HEK293 (cell line): Measurements from ENCODE around the gene FEV.

Source experiments
- CTCF ChIA-PET: fragments of 350-600 bp; formaldehyde crosslinking; extraction: SDS; loops from one replicate; lab custom pipeline; 2021; ENCODE audit warnings: antibody characterized with exemption; lab: Yijun Ruan, JAX
- POLR2A ChIA-PET: fragments of 300-600 bp; formaldehyde crosslinking; extraction: SDS; loops from one replicate; lab custom pipeline; 2020; ENCODE audit warnings: antibody characterized with exemption, inconsistent platforms; lab: Yijun Ruan, JAX
- H3K27ac ChIP-seq: fragments of 200-500 bp; sonication (Bioruptor generic); 2 replicates; pipeline ENCODE4 v1.5.1; 2014; ENCODE audit warnings: low read depth, low read length, control low read depth, inconsistent platforms; ENCODE audit errors: extremely low read depth
- H3K36me3 ChIP-seq, 2 experiments: fragments of 200-500 bp in 1 of 2; sonication (Bioruptor generic) in 1 of 2; 1 replicate in 1 of 2; 2 replicates in 1 of 2; pipeline ENCODE4 v1.5.1; 2014 to 2017; ENCODE audit warnings: inconsistent platforms in 2 of 2, low read length in 2 of 2; ENCODE audit not compliant: control insufficient read depth in 2 of 2, insufficient read depth in 1 of 2
- H3K4me1 ChIP-seq: fragments of 200-500 bp; sonication (Bioruptor generic); 2 replicates; pipeline ENCODE4 v1.5.1; 2014; ENCODE audit warnings: mild to moderate bottlenecking, low read length, inconsistent platforms; ENCODE audit not compliant: control insufficient read depth, insufficient read depth
- H3K4me3 ChIP-seq: 2 replicates; pipeline ENCODE4 v1.5.1; 2011; ENCODE audit warnings: low read depth, mild to moderate bottlenecking, control low read depth, low read length, moderate library complexity
- H3K9me3 ChIP-seq: fragments of 200-500 bp; sonication (Bioruptor generic); 2 replicates; pipeline ENCODE4 v1.5.1; 2014; ENCODE audit warnings: low read depth, low read length, inconsistent platforms; ENCODE audit not compliant: control insufficient read depth, insufficient read depth
- FEZF1 ChIP-seq: fragments of 450-650 bp; formaldehyde crosslinking; IDR thresholded peaks from 2 replicates; pipeline ENCODE4 v1.5.1; 2016; ENCODE audit warnings: missing biosample characterization, missing genetic modification characterization
- KLF10 ChIP-seq: fragments of 450-650 bp; IDR thresholded peaks from 2 replicates; pipeline ENCODE4 v1.5.1; 2018; ENCODE audit warnings: missing biosample characterization, mild to moderate bottlenecking, missing genetic modification characterization
- KLF16 ChIP-seq: fragments of 450-650 bp; formaldehyde crosslinking; IDR thresholded peaks from 2 replicates; pipeline ENCODE4 v1.5.1; 2017; ENCODE audit warnings: missing biosample characterization, missing genetic modification characterization
- KLF9 ChIP-seq: fragments of 450-650 bp; formaldehyde crosslinking; IDR thresholded peaks from 2 replicates; pipeline ENCODE4 v1.5.1; 2016; ENCODE audit warnings: missing biosample characterization, missing genetic modification characterization, low read depth
- SALL2 ChIP-seq: fragments of 450-650 bp; formaldehyde crosslinking; IDR thresholded peaks from 2 replicates; pipeline ENCODE4 v1.5.0; 2017; ENCODE audit warnings: missing biosample characterization, mild to moderate bottlenecking, missing genetic modification characterization, borderline replicate concordance
- ZBTB7A ChIP-seq: fragments of 450-650 bp; formaldehyde crosslinking; IDR thresholded peaks from 2 replicates; pipeline ENCODE4 v1.5.1; 2016; ENCODE audit warnings: low read depth, missing biosample characterization, missing genetic modification characterization
- ZNF112 ChIP-seq: fragments of 450-650 bp; formaldehyde crosslinking; IDR thresholded peaks from 2 replicates; pipeline ENCODE4 v1.5.0; 2017; ENCODE audit warnings: missing biosample characterization, missing genetic modification characterization
- ZNF121 ChIP-seq: fragments of 450-650 bp; formaldehyde crosslinking; IDR thresholded peaks from 2 replicates; pipeline ENCODE4 v1.5.1; 2016; ENCODE audit warnings: missing biosample characterization, missing genetic modification characterization
- ZNF16 ChIP-seq: fragments of 450-650 bp; formaldehyde crosslinking; IDR thresholded peaks from 2 replicates; pipeline ENCODE4 v1.5.1; 2016; ENCODE audit warnings: low read depth, missing biosample characterization, missing genetic modification characterization
- ZNF274 ChIP-seq, 2 experiments: fragments of 200-500 bp in 1 of 2; fragments of 450-650 bp in 1 of 2; sonication (Bioruptor generic) in 1 of 2; formaldehyde crosslinking in 1 of 2; IDR thresholded peaks; 2 replicates each; pipeline versions ENCODE4 v1.5.1 to v1.6.1; 2014 to 2016; ENCODE audit warnings: borderline replicate concordance in 1 of 2, inconsistent platforms in 1 of 2, low read length in 1 of 2, missing biosample characterization in 1 of 2, missing genetic modification characterization in 1 of 2
- ZNF324 ChIP-seq: fragments of 450-650 bp; formaldehyde crosslinking; IDR thresholded peaks from 2 replicates; pipeline ENCODE4 v1.5.1; 2016; ENCODE audit warnings: missing biosample characterization, missing genetic modification characterization
- ZNF366 ChIP-seq: fragments of 450-650 bp; formaldehyde crosslinking; conservative IDR thresholded peaks from 2 replicates; pipeline ENCODE4 v1.5.1; 2016; ENCODE audit warnings: missing biosample characterization, missing genetic modification characterization
- ZNF394 ChIP-seq: fragments of 450-650 bp; formaldehyde crosslinking; IDR thresholded peaks from 2 replicates; pipeline ENCODE4 v1.5.1; 2016; ENCODE audit warnings: missing biosample characterization, missing genetic modification characterization, mild to moderate bottlenecking, moderate library complexity, borderline replicate concordance
- TF ChIP-seq, protein P1 (sequence below): fragments of 450-650 bp; formaldehyde crosslinking; IDR thresholded peaks from 2 replicates; pipeline ENCODE4 v1.5.1; 2016; ENCODE audit warnings: missing biosample characterization, missing genetic modification characterization
- TF ChIP-seq, protein P2 (sequence below): fragments of 450-650 bp; formaldehyde crosslinking; IDR thresholded peaks from 2 replicates; pipeline ENCODE4 v1.5.1; 2016; ENCODE audit warnings: missing biosample characterization, missing genetic modification characterization
- TF ChIP-seq, protein P3 (sequence below): fragments of 450-650 bp; formaldehyde crosslinking; IDR thresholded peaks from 2 replicates; pipeline ENCODE4 v1.5.1; 2016; ENCODE audit warnings: missing biosample characterization, missing genetic modification characterization
- TF ChIP-seq, protein P4 (sequence below): fragments of 450-650 bp; formaldehyde crosslinking; IDR thresholded peaks from 2 replicates; pipeline ENCODE4 v1.5.1; 2016; ENCODE audit warnings: missing biosample characterization, missing genetic modification characterization, low read depth
- TF ChIP-seq, protein P5 (sequence below): fragments of 450-650 bp; formaldehyde crosslinking; IDR thresholded peaks from 2 replicates; pipeline ENCODE4 v1.5.1; 2016; ENCODE audit warnings: missing biosample characterization, missing genetic modification characterization

FEV gene

DNA sequence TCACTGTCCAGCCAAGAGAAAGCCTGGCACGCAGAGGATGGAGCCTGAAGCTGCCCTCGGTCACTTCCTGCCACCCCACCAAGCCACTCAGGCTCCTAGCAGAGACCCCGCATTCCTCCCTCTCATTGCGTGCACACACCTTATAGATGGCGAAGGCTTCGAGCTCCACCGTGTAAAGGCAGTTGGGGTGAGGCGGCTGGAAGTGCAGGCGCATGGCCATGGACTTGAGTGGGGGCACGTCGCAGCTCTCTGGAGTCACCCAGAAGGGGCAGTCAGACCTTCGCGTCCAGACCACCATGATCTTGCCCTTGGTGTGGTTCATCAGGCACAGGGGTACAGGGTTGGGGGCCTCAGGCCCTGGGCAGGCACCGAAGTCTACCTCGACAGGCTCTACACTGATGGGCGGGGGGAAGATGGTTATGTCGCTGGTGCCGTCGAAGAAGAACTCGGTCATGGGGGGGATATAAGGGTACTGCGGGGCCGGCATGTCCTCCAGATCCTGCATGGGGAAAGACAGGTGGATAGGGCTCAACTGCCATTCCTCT lies 42.6 kb upstream of the FEV start (continued):
- TF ChIP-seq, protein P1, sequence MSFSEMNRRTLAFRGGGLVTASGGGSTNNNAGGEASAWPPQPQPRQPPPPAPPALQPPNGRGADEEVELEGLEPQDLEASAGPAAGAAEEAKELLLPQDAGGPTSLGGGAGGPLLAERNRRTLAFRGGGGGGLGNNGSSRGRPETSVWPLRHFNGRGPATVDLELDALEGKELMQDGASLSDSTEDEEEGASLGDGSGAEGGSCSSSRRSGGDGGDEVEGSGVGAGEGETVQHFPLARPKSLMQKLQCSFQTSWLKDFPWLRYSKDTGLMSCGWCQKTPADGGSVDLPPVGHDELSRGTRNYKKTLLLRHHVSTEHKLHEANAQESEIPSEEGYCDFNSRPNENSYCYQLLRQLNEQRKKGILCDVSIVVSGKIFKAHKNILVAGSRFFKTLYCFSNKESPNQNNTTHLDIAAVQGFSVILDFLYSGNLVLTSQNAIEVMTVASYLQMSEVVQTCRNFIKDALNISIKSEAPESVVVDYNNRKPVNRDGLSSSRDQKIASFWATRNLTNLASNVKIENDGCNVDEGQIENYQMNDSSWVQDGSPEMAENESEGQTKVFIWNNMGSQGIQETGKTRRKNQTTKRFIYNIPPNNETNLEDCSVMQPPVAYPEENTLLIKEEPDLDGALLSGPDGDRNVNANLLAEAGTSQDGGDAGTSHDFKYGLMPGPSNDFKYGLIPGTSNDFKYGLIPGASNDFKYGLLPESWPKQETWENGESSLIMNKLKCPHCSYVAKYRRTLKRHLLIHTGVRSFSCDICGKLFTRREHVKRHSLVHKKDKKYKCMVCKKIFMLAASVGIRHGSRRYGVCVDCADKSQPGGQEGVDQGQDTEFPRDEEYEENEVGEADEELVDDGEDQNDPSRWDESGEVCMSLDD (tag by site-specific recombination) = no peak

DNA sequence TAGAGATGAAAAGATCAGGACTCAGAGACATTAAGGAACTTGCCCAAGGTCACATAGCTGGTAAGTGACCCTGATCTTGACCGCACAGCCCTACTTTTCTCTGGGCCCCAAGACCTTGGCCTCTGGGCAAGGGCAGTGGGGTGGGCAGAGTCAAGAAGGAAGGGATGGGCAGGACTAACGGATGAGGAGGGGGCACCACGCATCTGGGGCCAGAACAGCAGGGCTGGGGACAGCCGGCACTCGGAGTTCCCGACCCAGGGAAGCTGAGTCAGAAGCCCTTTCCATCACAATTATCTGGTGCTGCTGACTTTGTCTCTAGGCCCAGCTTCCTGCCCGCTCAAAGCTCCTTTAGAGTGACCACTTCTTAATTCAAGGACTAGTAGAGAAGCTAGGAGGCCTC lies 42.0 kb upstream of the FEV start:
- Histone ChIP-seq H3K9me3 (no peaks in the 10 kb centered on the region), H3K4me3 (no peak overlapping the region), H3K4me1 (no peaks in the 10 kb centered on the region), H3K27ac (no peak overlapping the region), H3K36me3 (no peaks in the 10 kb centered on the region)
- TF ChIP-seq, protein P2, sequence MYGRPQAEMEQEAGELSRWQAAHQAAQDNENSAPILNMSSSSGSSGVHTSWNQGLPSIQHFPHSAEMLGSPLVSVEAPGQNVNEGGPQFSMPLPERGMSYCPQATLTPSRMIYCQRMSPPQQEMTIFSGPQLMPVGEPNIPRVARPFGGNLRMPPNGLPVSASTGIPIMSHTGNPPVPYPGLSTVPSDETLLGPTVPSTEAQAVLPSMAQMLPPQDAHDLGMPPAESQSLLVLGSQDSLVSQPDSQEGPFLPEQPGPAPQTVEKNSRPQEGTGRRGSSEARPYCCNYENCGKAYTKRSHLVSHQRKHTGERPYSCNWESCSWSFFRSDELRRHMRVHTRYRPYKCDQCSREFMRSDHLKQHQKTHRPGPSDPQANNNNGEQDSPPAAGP (tag by site-specific recombination) = no peak
- no peak for TF ChIP-seq ZNF394 (tag by site-specific recombination)
- TF ChIP-seq SALL2 (tag by site-specific recombination) = no peak
- no peak for TF ChIP-seq ZNF274 (IDR thresholded peaks at IDR 0.05; ENCODE audit: low read length)
- TF ChIP-seq ZNF274 (tag by site-specific recombination; IDR thresholded peaks at IDR 0.05; ENCODE audit: borderline replicate concordance) = no peak
- no peak for TF ChIP-seq ZNF324
- TF ChIP-seq ZNF366 (tag by site-specific recombination) = no peak
- no peak for TF ChIP-seq FEZF1 (tag by site-specific recombination)
- no peak for TF ChIP-seq ZNF121 (tag by site-specific recombination)
- no peak for TF ChIP-seq KLF10 (tag by site-specific recombination)
- ChIA-PET POLR2A (no interaction called here), CTCF (interaction anchor here (0.6 to 4.6 kb wide), 7 partner anchors 15 to 132 kb away, joined by 3 to 119 read pairs (median 9); no protein-coding TSS in a partner anchor)

DNA sequence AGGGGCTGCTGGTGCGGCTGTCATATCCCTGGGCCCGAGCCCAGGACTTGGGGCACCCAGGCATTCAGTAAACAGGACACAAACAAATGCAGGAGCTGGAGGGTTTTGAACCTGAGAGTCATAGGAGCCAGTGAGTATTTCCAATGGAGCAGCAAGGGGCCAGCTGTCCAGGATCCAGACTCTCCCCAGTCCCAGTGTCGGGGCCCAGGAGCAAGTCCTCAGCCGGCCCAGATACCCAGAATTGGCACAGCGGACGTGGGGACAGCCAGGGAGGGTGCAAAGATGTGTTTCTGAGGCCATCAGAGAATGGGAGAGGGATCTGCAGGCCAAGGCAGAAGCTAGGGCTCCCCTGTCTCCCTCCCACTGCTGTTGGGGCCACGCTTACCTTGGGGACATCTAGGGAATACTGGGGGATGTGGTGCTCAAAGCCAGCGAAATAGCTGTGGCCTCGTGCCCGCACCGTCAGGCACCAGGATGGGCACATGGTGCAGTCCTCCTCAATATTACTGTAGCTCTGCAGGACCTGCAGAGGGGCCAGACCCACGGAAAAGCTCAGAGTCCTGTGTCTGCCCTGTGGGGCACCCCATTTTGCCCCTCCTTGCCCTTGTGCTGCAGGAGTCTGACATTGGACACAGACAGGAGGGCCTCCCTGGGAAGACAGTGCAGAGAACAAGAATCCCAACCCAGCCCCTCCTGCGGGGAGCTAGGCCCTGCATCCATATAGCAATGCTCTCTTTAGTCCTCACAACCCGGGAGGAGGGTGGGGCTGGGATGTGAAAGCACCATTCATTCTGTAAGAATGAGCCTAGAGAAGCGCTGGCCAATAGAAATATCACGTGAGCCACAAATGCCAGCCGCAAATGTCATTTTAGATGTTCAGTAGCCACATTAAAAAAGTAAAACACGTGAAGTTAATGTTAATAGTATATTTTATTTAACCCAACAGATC lies 40.9 kb upstream of the FEV start:
- CTCF ChIA-PET = interaction anchor here (0.6 to 3.0 kb wide), 7 partner anchors 46 to 633 kb away, joined by 3 to 12 read pairs (median 4); no protein-coding TSS in a partner anchor
- Histone ChIP-seq H3K4me3 (no peak overlapping the region), H3K9me3 (no peaks in the 10 kb centered on the region), H3K36me3 (no peaks in the 10 kb centered on the region), H3K27ac (no peak overlapping the region), H3K4me1 (no peaks in the 10 kb centered on the region)
- POLR2A ChIA-PET = no interaction called here
- TF ChIP-seq, protein P3, sequence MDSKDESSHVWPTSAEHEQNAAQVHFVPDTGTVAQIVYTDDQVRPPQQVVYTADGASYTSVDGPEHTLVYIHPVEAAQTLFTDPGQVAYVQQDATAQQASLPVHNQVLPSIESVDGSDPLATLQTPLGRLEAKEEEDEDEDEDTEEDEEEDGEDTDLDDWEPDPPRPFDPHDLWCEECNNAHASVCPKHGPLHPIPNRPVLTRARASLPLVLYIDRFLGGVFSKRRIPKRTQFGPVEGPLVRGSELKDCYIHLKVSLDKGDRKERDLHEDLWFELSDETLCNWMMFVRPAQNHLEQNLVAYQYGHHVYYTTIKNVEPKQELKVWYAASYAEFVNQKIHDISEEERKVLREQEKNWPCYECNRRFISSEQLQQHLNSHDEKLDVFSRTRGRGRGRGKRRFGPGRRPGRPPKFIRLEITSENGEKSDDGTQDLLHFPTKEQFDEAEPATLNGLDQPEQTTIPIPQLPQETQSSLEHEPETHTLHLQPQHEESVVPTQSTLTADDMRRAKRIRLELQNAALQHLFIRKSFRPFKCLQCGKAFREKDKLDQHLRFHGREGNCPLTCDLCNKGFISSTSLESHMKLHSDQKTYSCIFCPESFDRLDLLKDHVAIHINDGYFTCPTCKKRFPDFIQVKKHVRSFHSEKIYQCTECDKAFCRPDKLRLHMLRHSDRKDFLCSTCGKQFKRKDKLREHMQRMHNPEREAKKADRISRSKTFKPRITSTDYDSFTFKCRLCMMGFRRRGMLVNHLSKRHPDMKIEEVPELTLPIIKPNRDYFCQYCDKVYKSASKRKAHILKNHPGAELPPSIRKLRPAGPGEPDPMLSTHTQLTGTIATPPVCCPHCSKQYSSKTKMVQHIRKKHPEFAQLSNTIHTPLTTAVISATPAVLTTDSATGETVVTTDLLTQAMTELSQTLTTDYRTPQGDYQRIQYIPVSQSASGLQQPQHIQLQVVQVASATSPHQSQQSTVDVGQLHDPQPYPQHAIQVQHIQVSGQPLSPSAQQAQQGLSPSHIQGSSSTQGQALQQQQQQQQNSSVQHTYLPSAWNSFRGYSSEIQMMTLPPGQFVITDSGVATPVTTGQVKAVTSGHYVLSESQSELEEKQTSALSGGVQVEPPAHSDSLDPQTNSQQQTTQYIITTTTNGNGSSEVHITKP (tag by site-specific recombination) = no peak
- TF ChIP-seq KLF9 (tag by site-specific recombination) = no peak
- TF ChIP-seq, protein P4, sequence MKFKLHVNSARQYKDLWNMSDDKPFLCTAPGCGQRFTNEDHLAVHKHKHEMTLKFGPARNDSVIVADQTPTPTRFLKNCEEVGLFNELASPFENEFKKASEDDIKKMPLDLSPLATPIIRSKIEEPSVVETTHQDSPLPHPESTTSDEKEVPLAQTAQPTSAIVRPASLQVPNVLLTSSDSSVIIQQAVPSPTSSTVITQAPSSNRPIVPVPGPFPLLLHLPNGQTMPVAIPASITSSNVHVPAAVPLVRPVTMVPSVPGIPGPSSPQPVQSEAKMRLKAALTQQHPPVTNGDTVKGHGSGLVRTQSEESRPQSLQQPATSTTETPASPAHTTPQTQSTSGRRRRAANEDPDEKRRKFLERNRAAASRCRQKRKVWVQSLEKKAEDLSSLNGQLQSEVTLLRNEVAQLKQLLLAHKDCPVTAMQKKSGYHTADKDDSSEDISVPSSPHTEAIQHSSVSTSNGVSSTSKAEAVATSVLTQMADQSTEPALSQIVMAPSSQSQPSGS = no peak
- no peak for TF ChIP-seq ZBTB7A
- TF ChIP-seq, protein P5, sequence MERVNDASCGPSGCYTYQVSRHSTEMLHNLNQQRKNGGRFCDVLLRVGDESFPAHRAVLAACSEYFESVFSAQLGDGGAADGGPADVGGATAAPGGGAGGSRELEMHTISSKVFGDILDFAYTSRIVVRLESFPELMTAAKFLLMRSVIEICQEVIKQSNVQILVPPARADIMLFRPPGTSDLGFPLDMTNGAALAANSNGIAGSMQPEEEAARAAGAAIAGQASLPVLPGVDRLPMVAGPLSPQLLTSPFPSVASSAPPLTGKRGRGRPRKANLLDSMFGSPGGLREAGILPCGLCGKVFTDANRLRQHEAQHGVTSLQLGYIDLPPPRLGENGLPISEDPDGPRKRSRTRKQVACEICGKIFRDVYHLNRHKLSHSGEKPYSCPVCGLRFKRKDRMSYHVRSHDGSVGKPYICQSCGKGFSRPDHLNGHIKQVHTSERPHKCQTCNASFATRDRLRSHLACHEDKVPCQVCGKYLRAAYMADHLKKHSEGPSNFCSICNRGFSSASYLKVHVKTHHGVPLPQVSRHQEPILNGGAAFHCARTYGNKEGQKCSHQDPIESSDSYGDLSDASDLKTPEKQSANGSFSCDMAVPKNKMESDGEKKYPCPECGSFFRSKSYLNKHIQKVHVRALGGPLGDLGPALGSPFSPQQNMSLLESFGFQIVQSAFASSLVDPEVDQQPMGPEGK (tag by site-specific recombination) = no peak
- no peak for TF ChIP-seq ZNF112 (tag by site-specific recombination)
- TF ChIP-seq FEZF1 (tag by site-specific recombination) = no peak
- no peak for TF ChIP-seq KLF16 (tag by site-specific recombination)
- TF ChIP-seq ZNF16 (tag by site-specific recombination) = no peak
